K562 (cell line): ENCODE data around the gene TBC1D1. TPM values are rescaled to one million over a fixed set of nuclear protein-coding genes. Genes with fewer than 3 reads are reported as not detected.

Source experiments
- ATAC-seq: fragments of 200-7000 bp; cut with Tn5 transposase; 3 replicates; pipeline ENCODE4 v1.9.1; 2020; ENCODE audit warnings: moderate library complexity
- BruUV-seq: library from RNA; stranded (reverse); fragments of 400-500 nt; replicated peaks from 2 replicates; lab custom pipeline; 2021; lab: Mats Ljungman, UMichigan
- CTCF ChIA-PET: fragments of 300-600 bp; formaldehyde crosslinking; extraction: SDS; loops from one replicate; lab custom pipeline; 2021; ENCODE audit warnings: low intra/inter-chr PET ratio; lab: Yijun Ruan, JAX
- POLR2A ChIA-PET: fragments of 300-600, 350-650 bp; sonication (Branson Sonifier 250); formaldehyde crosslinking; extraction: SDS; loops from one replicate; lab custom pipeline; 2021; ENCODE audit warnings: antibody characterized with exemption, inconsistent platforms; lab: Yijun Ruan, JAX
- DNase-seq, 4 experiments: peaks; one replicate each; pipeline versions ENCODE4 v3.0.0 to v3.0.0-alpha.2; 2011 to 2018; ENCODE audit warnings: low spot score in 3 of 4, mixed read lengths in 3 of 4; ENCODE audit errors: extremely low read depth in 1 of 4
- FAIRE-seq: peaks from 2 replicates; lab custom pipeline; 2011; peaks lifted over from hg19 to GRCh38; lab: Jason Lieb, UNC
- H2AFZ ChIP-seq: 2 replicates; pipeline ENCODE4 v1.6.0; 2011; ENCODE audit warnings: low read depth, low read length, control low read depth, inconsistent platforms
- H3K27ac ChIP-seq: fragments of 200-600 bp; 3 replicates; pipeline ENCODE4 v1.8.0; 2011; ENCODE audit warnings: low read depth, mild to moderate bottlenecking, control low read depth, inconsistent platforms, low read length, moderate library complexity, mixed read lengths; ENCODE audit errors: extremely low read depth
- H3K27me3 ChIP-seq, 2 experiments: fragments of 300-600 bp in 1 of 2; 2 replicates in 1 of 2; 3 replicates in 1 of 2; pipeline versions ENCODE4 v1.6.0 to v1.8.0; 2011; ENCODE audit warnings: inconsistent platforms in 2 of 2, low read length in 2 of 2, mild to moderate bottlenecking in 1 of 2, mixed read lengths in 1 of 2, moderate library complexity in 1 of 2; ENCODE audit not compliant: control insufficient read depth in 2 of 2, insufficient read depth in 2 of 2
- H3K36me3 ChIP-seq: fragments of 300-600 bp; 3 replicates; pipeline ENCODE4 v1.8.0; 2011; ENCODE audit warnings: mild to moderate bottlenecking, low read length, inconsistent platforms; ENCODE audit not compliant: control insufficient read depth, insufficient read depth
- H3K4me1 ChIP-seq, 2 experiments: fragments of 200-600 bp in 1 of 2; replicated peaks in 1 of 2; 2 replicates in 1 of 2; 3 replicates in 1 of 2; pipeline versions ENCODE4 v1.5.1 to v1.8.0; 2011; ENCODE audit warnings: inconsistent platforms in 2 of 2, low read length in 2 of 2, mild to moderate bottlenecking in 1 of 2, mixed read lengths in 1 of 2, moderate library complexity in 1 of 2; ENCODE audit not compliant: control insufficient read depth in 2 of 2, insufficient read depth in 2 of 2
- H3K4me2 ChIP-seq: 2 replicates; pipeline ENCODE4 v1.6.1; 2011; ENCODE audit warnings: low read length, control low read depth, inconsistent platforms, mixed read lengths; ENCODE audit not compliant: insufficient read depth
- H3K4me3 ChIP-seq: fragments of 200-600 bp; sonication (generic), shearing (Covaris generic); 2 replicates; pipeline ENCODE4 v1.5.1; 2016; ENCODE audit warnings: control low read depth, inconsistent platforms
- H3K79me2 ChIP-seq: fragments of 200-600 bp; 3 replicates; pipeline ENCODE4 v1.8.0; 2011; ENCODE audit warnings: low read length, inconsistent platforms; ENCODE audit not compliant: control insufficient read depth, insufficient read depth
- H3K9ac ChIP-seq, 2 experiments: 2 replicates each; pipeline versions ENCODE4 v1.6.0 to v1.6.1; 2011; ENCODE audit warnings: low read depth in 2 of 2, low read length in 2 of 2, control low read depth in 1 of 2, inconsistent platforms in 1 of 2, mild to moderate bottlenecking in 1 of 2, mixed read lengths in 1 of 2; ENCODE audit not compliant: insufficient read depth in 1 of 2
- H3K9me1 ChIP-seq: one replicate; pipeline ENCODE4 v1.6.0; 2011; ENCODE audit warnings: inconsistent platforms, mild to moderate bottlenecking, low read length, moderate library complexity; ENCODE audit not compliant: control insufficient read depth, insufficient read depth
- H3K9me3 ChIP-seq: replicated peaks from 2 replicates; pipeline ENCODE4 v1.5.1; 2011; ENCODE audit warnings: low read depth, low read length, inconsistent platforms; ENCODE audit not compliant: control insufficient read depth, insufficient read depth
- H4K20me1 ChIP-seq: replicated peaks from 2 replicates; pipeline ENCODE4 v1.6.1; 2011; ENCODE audit warnings: low read length, inconsistent platforms, mixed read lengths; ENCODE audit not compliant: control insufficient read depth, insufficient read depth
- HBP1 ChIP-seq: fragments of 450-650 bp; formaldehyde crosslinking; IDR thresholded peaks from 2 replicates; pipeline ENCODE4 v1.4.0; 2022; ENCODE audit warnings: missing genetic modification characterization
- ZBTB7A ChIP-seq: IDR thresholded peaks from 2 replicates; pipeline ENCODE4 v1.6.1; 2011; ENCODE audit warnings: low read depth, mild to moderate bottlenecking, low read length, moderate library complexity, borderline replicate concordance; ENCODE audit not compliant: control insufficient read depth
- WGBS: fragments of 100-300 bp; shearing (Covaris generic); methylation state at CpG from one replicate; pipeline ENCODE4 v1.1.6; 2016; ENCODE audit warnings: low coverage, mixed read lengths; ENCODE audit not compliant: insufficient coverage; ENCODE audit errors: missing lambda C conversion rate; 5-methylcytosine and 5-hydroxymethylcytosine counted together
- in situ Hi-C: fragments of 300-500 bp; cut with MboI; formaldehyde crosslinking; loops from 4 replicates; pipeline ENCODE4 v1.15.0; 2018; ENCODE audit warnings: inconsistent platforms, mixed read lengths
- intact Hi-C: fragments of 100-400 bp; cut with micrococcal nuclease; formaldehyde crosslinking; loops from 2 replicates; pipeline ENCODE4 v1.14.2; 2022
- polyA plus RNA-seq, 8 experiments: library from polyadenylated mRNA; depleted of rRNA in 4 of 8; stranded (reverse) in 5 of 8; unstranded in 3 of 8; fragments of >200 nt; fragmentation: Nextera tagmentation in 2 of 8; fragmentation: Illumina TruSeq in 1 of 8; extraction: Ambion mirVana in 2 of 8; extraction: Trizol in 1 of 8; gene quantifications; 2 replicates each; pipeline versions ENCODE4 v1.2.1 to v1.2.3, GENCODE V29; 2011 to 2014; ENCODE audit warnings: inconsistent platforms in 1 of 8, missing spikeins in 1 of 8
- total RNA-seq, 7 experiments: library from RNA; depleted of rRNA in 6 of 7; stranded (reverse); fragments of >200 nt in 6 of 7; fragmentation: Illumina TruSeq in 2 of 7; extraction: Trizol in 2 of 7; gene quantifications; 2 replicates each; pipeline versions ENCODE4 v1.2.1 to v1.2.3, GENCODE V29; 2011 to 2021; ENCODE audit warnings: low replicate concordance in 1 of 7

Gene TBC1D1
- total and polyA plus RNA-seq, 9 of the 15 experiments (the other 6 are each of a cell fraction or from before 2014, with no cell fraction given) = 0.59 to 14.2 (median 8.8) TPM

DNA sequence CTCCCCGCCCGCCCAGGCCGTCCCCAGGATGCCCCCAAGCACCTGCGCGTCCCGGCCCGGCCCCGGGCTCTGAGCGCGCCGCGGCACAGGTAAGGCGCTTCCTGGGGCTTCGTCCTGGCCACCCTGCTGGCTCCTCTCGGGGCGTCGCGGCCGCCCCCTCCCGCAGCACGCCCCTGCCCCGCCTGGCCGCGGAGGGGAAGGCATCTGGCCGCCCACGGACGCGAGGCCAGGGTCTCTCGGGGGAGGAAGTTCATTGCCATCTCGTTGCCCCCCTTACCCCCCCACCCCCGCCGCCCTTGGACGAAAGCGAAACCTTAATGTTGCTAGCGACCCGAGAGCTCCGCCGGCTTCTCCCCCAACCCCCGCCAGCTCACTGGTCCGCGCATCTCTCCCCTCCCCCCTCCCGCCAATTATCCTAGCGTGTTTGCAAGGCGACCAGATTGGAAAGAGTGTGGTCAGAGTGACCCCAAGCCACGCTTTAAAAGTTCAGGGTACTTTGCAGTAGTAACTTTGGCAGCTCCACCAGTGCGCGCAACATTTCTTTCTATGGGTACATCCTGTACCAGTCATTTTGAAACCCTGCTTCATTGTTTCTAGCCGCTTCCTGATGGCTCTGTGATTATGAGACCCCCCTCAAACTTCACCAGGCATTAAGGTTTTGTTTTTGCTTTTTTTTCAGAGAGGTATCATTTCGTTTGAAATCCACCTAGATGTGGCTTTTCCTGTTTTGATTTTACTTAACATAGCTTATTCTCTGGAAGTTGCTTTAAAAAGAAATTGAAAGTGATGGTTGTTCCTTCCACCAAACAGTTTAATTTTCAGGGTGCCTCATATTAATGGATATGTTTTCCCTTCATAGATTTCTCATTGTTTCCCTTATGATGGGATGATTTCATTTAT, 626 bp downstream of the TBC1D1 start:
- TF ChIP-seq ZBTB7A = peak; percentile 45; the same call in 1 of the 2 replicates
- TF ChIP-seq HBP1 (CRISPR knock-in tag) = no peak
- BruUV-seq = no TSS peak
- Histone ChIP-seq H3K9me1 (no peaks in the 10 kb centered on the region), H3K9me3 (no peaks in the 10 kb centered on the region), H2AFZ (no peak overlapping the region), H3K27me3 (peaks cover 12 to 49% of the 10 kb centered on the region in 2 experiments; a peak in 3 of 5 replicates), H3K9ac (no peak overlapping the region), H4K20me1 (no peaks in the 10 kb centered on the region), H3K27ac (no peak overlapping the region), H3K4me3 (no peak overlapping the region), H3K4me1 (peaks cover 0 to 12% of the 10 kb centered on the region in 2 experiments; a peak in 2 of 5 replicates), H3K79me2 (no peaks in the 10 kb centered on the region), H3K4me2 (no peak overlapping the region), H3K36me3 (no peaks in the 10 kb centered on the region)
- DNase-seq (peak in 1 of 4 experiments; percentile 15), FAIRE-seq (no peak), ATAC-seq (peak; percentile 43)
- POLR2A ChIA-PET = interaction anchor here (0.5 to 0.7 kb wide), 2 partner anchors 219 to 345 kb away, joined by 3 to 4 read pairs; no protein-coding TSS in a partner anchor
- CTCF ChIA-PET = no interaction called here
- intact Hi-C loops (no loop called here), in situ Hi-C loops (no loop called here)
- 23% methylated on average over 6 of the region's 49 CpGs for WGBS
